HG03175 (cell line): ENCODE results near the gene CPA5.

Experiments
- ATAC-seq: cut with Tn5 transposase; IDR thresholded peaks from one replicate; pipeline ENCODE4 v1.9.1; 2021; ENCODE audit warnings: mild to moderate bottlenecking, moderate library complexity; ENCODE audit not compliant: unreplicated experiment

The CPA5 gene

DNA sequence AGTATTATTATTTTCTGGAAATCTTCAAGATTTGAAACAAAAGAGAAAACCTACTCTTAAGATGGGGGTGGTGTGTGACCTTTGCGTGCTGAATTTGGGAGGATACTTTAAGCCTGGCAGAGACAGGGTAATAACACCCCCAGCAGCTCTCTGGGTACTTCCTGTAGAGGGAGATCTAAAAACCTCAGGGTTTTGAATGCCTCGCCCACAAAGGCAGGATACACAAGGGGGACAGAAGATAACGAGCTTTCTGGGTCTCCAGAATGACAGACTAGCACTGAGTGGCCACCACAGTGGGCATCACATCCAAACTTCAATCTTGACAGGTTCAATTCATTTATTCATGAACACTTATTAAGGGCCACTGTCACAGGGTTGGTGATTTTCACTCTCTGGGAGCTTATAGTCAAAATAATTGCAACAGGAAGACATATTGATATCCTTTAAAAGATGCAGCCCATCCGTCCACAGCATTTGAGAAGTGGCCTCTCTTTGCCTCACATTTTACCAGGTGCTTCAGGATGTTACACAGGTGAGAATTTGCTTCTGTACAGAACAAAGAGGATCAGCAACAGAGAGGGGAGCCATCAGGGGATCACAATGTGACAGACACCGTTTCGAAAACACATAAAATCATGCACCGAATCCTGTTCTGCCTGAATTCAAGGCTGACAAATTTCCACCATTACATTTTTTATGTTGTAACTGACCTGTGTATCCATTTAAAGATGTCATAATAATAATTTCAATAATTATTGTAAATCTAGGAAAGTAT lies 50.0 kb downstream of the CPA5 start:
- no peak for ATAC-seq

DNA sequence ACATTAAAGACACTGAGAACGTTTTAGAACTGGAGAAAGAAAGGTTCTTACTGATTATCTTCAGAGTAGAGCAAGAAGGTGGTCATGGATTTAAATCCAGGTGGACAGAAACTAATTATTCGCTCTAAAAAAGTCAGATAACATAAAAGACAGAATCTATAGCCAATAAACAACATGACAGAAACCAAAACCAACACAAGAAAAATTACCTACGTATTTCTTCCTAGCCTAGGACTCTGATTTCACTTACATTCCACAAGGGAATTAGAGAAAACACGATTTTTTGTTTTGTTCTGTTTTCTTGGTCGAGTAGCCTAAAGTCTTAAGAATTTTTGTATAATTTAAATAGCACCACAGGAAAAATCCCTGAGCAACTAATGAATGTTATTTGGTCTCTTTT lies 50.8 kb downstream of the CPA5 start:
- ATAC-seq = no peak

DNA sequence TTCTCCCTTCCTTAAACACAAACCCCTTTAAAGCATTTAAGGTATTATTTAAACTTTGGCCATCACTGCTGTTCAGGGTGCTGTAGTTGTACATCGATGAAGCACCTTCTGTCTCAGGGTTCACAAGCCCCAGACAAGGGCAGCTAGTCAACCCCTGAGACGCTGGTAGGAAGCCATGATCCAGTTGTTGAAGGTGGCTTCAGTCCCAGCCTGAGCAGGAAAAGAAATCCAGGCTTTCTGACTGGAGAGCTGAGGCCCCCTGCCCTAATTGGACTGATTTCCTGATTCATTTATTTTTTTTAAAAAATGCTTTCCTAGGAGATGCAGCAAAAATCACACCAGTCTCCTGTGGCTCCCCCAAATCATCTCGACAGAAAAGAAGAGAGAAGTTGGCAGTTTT lies 51.5 kb downstream of the CPA5 start:
- ATAC-seq = no peak

DNA sequence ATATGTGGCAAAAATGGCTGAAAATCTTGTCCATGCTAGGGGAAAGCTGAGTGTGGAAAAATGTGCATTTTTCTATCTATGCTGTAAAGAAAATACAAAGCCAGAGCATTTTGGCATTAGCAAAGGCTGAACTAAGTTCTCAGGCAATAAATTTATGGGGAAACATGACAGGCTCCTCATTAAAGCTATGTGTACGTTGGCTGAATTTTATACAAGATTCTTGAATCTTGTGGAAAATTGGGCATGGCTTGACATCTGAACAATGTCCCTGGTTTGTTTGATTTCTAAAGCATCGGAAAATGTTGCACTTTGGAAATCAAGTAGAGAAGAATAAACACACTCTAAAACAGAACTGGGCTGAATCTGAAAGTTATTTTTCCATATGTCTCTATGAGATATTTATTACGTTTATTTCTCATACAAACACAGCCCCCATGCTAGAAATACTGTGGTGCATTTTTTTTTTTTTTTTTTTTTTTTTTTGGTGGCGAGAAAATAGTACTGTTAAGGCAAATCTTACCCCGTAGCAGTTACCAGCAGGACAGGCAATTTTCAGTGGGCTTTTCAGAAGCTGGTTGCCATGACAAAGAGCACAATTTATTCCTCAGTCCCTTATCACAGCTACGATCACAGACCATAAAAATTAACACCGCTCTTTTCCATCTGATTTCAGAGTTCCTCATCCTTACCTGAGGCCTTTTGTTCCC lies 52.6 kb downstream of the CPA5 start:
- ATAC-seq = no peak

DNA sequence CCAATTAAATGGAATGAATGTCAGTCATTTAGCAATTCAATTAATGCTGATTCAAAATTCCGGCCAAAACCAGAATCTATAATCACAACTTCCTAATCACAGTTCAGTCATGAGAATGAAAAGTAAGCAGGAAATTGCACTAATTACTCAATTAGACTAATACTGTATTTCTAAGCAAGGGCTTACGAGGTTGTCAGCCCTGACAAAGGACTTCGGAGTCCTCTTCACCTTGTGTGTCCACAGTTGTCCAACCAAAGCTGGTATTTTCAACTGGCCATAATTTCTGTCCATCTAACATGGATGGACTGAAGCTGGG lies 53.1 kb downstream of the CPA5 start:
- no peak for ATAC-seq

DNA sequence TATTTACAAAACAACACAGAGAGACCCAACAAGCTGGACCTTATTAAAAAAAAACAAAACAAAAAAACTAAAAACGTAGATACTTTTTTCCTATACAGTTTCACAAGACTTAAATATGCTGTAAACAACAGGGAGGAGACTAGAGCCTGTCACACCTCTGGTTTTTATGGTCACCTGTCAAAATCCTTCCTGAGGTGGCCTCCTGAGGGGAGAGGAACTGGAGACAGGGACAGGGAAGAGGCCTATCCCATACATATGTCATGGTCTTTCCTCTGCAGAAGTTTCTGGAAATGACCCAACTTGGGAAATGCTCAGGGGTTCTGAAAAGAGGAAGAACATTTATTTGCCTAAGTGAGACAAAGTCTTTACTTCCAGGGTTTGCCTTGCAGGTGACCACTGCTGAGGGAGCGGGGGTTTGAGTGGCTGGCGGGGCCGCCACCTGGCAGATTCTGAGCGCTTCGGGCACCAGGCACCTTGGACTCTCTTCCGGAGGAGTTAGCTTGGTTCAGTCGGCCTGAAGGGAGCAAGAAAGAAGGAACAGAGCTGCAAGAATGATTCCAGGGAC lies 54.0 kb downstream of the CPA5 start:
- ATAC-seq = no peak

DNA sequence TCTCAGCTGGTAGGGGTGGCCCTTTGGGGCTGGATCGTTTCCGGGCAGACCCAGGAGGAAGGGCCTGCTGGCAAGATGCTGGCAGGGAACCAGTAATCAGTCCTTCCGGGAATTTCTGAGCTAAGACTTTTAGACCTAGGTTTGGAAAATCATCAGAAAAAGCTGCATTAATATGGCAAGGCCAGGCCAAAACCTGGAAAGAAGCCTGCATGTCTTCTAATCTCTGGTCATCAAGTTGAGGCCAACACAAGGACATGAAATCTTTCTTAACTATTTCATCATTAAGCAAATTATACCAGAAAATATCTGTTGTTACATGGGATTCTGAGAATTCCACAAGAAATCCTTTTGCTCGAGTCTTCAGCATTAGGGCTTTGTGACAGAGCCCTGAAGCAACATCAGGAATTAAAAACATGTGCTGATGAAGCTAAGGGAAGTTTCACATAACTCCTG lies 55.5 kb downstream of the CPA5 start:
- no peak for ATAC-seq

DNA sequence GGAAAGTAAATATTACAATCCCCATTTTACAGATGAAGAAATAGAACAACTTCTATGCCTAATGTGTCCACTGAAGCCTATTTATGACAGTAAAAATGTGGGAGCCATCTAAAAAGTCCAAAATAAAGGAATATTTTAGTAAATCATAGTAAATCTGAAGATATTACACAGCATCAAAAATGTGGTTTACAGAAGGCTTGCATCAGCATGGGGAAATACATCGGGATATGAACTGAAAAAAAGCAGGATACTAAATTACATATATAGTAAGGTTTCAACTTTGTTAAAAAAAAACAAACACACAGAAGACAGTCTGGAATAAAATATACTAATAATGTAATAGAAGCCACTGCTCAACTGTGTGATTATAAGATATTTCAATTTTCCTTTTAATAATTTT lies 56.5 kb downstream of the CPA5 start:
- ATAC-seq = no peak

DNA sequence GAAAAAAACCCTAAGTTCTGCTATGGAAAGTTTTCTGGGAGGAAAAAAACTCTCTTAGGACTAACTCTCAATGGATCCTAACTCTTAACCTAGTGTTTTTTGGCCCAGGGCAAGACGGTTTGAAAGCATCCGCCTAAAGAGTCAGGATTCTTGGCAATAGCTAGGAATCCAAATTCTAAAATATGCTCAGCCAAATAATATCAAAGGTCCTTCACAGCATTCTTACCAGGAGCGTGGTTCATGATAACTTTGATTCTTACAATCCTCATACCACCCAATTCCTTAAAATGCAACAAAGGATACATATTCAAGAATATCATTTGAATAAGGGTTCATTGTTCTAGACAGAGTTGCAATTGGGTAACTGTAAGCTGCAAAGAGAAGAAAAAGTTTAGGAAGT lies 57.0 kb downstream of the CPA5 start:
- no peak for ATAC-seq

DNA sequence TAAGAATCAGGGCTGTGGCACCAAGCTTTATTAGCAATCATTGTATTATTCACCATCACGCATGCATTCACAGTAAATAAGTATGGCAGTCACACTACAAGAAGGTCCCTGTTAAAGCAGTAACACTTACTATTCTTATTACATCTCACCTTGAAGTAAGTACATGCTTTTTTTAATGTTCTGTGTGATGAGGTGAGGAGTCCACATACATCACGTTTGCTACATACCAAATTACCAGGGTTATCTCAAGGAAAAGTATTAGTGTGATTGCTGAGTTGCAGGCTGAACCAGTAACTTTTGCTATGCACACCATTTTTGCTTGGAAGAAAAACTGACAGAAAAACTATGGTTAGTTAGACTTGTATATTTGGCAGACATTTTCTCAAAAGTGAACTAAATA lies 60.4 kb downstream of the CPA5 start:
- no peak for ATAC-seq

DNA sequence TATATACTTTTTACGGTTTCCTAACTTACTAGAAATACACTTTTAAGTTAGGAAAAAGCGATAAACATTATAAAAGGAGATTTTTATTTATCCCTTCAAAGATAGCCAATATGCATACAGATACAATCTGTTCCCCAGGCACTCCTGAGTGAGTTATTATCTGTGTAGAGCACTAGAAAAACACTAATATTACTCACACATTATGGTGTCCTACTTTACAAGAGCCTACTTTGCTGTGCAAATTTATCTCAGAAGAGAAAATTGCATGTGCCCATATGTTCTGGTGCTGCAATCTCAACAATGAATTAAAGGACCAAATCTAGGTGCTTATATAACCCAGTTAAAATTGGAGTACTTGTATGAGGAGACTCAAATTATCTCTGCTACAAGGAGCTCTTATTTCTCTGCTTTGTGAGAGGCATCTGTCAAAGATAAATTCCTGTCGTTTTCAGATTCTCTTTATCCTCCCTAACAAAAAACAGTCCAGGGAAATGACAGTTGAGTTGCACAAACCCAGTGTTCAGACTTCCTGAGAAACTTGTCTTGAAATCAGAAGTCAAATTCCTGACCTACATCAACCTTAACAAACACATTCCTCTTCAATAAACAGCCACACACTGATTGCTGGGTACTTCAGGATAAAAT lies 64.6 kb downstream of the CPA5 start:
- ATAC-seq = no peak

DNA sequence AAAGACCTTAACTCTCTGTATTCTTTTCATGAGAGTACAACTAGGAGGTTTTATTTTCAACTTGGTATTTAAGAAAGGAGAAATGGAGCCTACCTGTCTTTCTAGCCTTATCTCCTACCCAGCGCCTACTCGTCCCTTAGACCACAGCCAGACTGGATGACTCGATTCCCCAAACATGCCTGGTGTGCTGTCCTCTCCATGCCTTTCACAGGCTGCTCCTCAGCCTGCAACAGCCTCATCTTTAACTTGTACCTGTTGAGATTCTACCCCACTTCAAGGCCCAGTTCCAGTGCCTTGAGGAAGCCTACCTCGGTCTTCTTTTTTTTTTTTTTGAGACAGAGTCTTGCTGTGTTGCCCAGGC lies 65.1 kb downstream of the CPA5 start:
- no peak for ATAC-seq

DNA sequence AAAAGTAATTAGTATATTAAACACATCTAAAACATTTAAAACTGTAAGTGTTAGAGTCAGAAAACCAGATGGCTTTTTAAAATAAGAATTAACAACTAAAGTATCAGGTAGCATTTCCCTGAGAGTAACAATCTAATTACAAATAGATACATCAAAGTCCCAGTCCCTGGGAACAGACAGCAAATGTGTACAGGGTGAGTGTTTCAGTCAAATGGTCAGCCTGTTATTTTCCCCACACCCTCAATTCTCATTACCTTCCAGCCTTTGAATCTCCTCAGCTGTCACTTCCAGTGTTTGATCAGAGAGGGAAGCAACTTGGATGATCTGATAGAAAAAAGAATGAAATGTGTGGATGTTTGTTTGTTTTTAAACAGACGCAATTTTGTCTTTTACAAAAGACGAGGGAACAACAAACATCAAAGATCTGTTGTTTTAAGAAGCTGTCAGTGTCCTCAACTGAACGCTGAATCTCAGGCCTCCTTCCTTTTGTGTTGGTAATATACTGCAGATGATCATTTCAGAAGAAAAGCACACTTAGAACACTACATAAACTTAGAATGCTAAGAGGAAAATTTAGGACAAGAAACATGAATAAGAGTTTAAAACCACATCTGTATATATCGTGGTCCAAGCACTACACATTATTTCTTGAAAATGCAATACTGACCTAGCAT lies 66.4 kb downstream of the CPA5 start:
- ATAC-seq = no peak

DNA sequence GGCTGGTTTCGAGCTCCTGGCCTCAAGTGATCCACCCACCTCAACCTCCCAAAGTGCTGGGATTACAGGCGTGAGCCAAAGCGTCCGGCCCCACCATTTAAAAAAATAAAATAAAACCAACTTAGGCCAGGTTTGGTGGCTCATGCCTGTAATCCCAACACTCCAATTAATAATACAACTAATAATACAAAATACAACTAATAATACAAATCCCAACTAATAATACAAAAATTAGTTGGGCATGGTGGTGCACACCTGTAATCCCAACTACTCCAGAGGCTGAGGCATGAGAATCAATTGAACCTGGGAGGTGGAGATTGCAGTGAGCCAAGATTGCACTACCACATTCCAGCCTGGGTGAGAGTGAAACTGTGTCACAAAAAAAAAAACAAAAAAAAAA lies 68.6 kb downstream of the CPA5 start:
- no peak for ATAC-seq

DNA sequence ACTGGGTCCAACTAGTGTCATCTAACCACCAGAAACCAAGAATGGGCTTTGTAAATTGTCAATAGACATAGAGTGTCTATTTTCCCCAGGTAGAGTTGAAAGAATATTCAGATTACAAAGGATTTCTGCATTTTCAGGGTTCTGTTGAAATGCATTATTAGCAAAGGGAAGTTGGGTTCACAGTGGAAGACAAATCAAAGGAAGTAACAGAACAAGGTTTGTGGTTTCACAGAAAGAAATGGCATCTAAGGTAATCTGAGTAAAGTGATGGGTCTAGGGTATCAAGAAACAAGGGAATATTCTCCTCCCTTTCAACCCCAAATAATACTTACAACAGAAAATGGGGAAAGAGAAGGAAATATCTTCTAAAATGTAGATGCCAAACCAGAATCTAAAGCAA lies 70.4 kb downstream of the CPA5 start:
- no peak for ATAC-seq

DNA sequence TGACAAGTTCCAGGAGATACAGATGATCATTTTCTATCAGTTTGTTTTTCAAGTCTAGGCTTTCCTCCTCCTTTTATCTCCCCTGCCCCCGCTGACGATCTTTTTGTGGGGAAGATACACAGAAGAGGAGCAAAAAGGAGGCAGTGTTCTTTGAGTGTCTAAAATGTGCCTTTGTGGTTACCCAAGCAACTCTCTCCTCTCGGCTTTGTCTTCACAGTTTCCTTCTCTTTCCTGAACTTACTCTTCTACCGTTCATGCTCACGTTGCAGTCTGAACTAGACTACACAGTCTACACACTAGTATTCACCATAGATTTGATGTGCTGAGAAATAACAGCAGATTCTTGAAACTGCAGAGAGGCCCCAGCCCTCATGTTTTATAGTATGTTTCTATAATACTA lies 72.6 kb downstream of the CPA5 start:
- ATAC-seq = no peak

DNA sequence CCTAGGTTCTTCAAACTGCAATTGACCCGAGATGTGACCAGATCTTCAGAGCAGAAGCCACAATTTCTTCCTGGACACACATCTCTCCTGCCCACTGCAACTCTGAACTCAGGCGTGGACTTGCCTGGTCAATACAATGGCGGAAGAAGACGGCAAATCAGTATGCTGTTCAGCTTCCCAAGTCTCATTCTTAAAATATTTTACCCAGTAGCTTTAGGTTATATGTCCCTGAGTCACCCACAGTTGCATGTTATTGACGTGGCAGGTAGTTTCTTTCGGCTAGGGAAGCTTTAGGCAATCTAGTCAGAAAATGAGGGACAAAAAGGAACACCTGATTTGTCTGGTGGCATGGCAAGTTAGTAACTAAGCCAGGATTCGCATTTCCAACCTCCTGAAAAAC lies 73.7 kb downstream of the CPA5 start:
- no peak for ATAC-seq
